SU-DHL-6 (cell line): Measurements from ENCODE around the gene WASHC4.

Experiments
- EZH2phosphoT487 ChIP-seq: fragments of 200-600 bp; sonication (generic), shearing (Covaris generic); conservative IDR thresholded peaks from 2 replicates; pipeline ENCODE4 v1.6.1; 2018; ENCODE audit warnings: mild to moderate bottlenecking, antibody characterized with exemption, low read length, moderate library complexity, mixed read lengths
- TF ChIP-seq, protein P1 (sequence below): fragments of 200-600 bp; sonication (generic); IDR thresholded peaks from one replicate; pipeline ENCODE4 v1.5.1; 2017; ENCODE audit warnings: antibody characterized with exemption, mild to moderate bottlenecking, low read length, moderate library complexity; ENCODE audit not compliant: insufficient read depth, poor library complexity, severe bottlenecking

DNA sequence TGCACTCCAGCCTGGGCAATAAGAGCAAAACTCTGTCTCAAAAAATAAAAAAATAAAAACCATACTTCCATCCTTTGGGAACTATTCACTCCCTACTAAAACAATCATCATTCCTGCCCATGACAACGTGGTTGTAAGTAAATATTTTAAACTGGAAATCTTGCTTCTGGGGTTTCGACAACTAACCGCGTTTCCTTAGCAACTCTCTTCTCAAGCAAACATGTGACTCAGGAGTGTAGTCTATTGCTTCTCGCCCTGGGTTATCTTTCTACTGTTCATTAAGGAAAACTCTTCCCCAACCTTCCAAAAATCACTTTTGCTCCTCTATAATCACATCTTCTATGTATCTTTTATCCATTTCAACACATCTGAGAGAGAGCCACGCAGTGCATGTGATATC, 106.6 kb downstream of the WASHC4 start:
- TF ChIP-seq, protein P1, sequence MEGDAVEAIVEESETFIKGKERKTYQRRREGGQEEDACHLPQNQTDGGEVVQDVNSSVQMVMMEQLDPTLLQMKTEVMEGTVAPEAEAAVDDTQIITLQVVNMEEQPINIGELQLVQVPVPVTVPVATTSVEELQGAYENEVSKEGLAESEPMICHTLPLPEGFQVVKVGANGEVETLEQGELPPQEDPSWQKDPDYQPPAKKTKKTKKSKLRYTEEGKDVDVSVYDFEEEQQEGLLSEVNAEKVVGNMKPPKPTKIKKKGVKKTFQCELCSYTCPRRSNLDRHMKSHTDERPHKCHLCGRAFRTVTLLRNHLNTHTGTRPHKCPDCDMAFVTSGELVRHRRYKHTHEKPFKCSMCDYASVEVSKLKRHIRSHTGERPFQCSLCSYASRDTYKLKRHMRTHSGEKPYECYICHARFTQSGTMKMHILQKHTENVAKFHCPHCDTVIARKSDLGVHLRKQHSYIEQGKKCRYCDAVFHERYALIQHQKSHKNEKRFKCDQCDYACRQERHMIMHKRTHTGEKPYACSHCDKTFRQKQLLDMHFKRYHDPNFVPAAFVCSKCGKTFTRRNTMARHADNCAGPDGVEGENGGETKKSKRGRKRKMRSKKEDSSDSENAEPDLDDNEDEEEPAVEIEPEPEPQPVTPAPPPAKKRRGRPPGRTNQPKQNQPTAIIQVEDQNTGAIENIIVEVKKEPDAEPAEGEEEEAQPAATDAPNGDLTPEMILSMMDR, result no peak
- no peak for TF ChIP-seq EZH2phosphoT487
